HG03175 (cell line): ENCODE measurements around the gene SDHC.

Source experiments
- ATAC-seq: cut with Tn5 transposase; IDR thresholded peaks from one replicate; pipeline ENCODE4 v1.9.1; 2021; ENCODE audit warnings: mild to moderate bottlenecking, moderate library complexity; ENCODE audit not compliant: unreplicated experiment

SDHC gene, protein sequence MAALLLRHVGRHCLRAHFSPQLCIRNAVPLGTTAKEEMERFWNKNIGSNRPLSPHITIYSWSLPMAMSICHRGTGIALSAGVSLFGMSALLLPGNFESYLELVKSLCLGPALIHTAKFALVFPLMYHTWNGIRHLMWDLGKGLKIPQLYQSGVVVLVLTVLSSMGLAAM

DNA sequence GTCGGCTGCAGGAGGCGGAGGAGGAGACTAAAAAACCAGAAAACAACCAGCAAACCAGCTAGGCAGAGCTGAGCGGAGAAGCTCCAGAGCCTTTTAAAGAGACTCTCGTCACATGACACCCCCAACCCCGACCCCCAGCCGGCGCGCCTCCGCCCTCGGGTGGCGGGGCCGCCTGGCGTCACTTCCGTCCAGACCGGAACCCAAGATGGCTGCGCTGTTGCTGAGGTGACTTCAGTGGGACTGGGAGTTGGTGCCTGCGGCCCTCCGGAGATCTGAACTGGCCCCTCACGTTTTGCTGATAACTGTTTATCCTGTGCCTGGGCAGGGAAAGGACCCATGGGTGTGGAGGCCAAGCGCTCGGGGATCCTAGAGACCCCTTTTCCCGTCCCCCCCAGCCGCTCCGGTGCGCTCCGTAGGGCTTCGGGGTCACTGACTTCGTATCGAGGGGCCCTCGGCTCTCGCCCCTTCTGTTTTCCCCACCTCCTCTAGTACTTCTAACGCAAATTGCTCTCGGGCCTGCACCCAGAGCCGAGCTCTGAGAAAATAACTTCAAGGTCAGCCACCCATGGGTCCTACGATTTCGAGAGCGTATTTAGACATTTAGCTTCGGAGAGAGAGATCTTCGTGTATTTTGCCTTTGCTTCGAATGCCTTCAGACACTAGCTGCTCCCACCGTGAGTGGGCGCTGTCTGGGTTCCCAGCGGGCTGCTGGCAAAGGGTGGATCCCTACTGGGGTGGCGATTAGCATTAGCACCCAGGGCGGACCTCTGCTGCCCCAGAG, at the start of gene SDHC:
Gene SDHC, plus strand, starts transcription at position 181 of the 781 bp plus-strand sequence. Its CDS starts 25 bp downstream, at position 206.
- ATAC-seq: peak; percentile 98

DNA sequence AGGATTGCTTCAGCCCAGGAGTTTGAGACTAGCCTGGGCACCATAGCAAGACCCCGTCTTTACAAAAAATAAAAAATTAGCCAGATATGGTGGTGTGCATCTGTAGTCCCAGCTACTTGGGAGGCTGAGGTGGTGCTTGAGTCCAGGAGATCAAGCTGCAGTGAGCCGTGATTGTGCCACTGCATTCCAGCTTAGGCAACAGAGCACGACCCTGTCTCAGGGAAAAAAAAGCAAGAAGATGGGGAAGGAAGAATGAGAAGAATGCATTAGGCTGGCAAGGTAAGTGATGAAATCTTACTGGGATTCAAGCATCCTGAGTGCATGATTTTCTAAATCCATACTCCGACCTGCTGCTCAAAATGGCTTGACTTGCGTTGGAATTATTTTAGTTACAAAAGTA, 48.9 kb upstream of the SDHC start:
- no peak for ATAC-seq

DNA sequence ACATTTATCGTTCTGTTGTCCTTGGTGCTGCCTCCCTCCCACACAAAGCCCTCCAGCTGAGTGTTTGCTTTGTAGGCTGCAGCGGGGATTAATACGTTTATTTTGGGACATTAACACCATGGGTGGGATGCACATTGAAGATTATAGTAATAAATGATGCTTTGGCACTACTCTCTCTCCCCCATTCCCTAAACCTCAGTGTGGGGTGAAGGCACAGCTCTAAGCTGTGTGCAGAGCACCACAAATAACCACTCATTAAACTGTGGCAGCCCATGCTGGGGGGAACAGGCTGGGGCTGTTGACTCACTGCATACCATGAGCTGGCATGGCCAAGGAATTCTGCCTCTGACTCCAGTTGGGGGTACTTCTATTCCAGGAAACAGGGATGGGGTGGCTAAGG, 48.0 kb upstream of the SDHC start:
- ATAC-seq: no peak

DNA sequence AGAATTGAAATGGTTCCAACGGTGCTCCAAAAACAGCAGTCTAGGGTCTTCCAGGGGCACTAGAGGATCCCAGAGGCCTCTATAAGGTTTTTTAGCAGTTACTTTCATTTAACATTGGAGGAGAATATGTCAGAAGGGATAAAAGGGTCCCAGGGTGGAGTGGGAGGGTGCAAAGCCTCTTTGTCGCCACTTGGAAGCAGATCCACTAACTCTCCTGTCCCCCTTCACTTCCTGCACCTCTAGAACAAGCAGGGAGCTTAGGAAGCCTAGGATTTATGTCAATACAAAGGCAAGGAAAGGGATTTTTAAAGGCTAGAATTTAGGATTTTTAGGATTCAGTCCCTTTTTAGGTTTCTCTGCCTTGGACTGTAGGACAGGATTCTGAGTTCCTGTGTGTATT, 47.3 kb upstream of the SDHC start:
- ATAC-seq: no peak

DNA sequence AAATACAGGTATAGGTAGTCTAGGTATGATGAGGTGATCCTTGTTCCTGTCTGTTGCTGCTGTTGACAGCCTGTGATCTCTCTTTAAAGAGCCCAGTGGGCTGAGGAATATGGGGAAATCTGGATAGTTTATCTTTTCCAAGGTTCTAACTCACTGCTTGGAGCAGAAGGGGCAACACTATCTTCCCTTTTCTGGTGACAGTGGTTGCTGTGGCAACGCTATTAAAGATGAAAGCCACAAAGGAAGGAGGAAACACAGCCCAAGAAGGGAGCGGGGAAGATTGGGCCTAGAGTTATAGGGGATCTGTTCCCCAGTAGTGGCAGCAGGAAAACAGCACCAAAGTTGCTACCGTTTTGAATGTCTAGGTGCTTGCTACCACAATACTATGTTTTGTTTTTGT, 46.9 kb upstream of the SDHC start:
- no peak for ATAC-seq

DNA sequence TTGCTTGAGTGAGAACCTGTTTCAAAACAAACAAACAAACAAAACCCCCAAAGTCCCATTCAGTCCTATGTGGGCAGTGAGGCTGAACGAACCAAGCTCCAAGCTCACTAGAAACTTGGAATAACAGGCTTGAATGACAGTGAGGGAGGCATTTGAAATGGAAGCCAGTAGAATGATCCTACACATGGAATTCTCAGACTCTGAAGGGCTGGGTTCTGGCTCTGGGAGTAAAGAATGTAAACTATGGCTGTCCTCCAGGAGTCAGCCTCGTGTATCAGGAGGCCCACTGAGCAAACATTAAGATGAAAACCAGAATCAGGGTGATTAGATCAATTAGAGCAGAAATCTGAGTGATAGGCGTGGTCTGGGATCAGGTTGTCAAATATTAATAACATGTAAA, 40.8 kb upstream of the SDHC start:
- no peak for ATAC-seq

DNA sequence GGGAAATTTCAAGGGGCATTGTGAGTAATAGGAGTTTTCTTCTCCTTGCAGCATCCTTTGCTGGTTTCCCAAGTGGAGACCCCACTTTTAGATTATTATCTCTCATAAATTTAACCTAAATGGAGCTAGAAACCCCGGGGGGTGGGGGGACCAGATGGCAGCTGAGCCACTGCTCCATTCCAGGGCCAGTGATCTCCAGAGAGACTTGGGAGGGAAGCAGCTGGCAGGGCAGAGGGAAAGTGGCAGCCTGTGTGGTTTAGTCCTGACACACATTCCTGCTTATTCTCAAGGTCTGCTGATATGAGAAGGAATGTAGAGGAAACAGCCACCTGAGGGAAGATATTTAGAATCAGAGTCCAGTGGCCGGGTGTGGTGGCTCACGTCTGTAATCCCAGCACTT, 39.3 kb upstream of the SDHC start:
- ATAC-seq: no peak

DNA sequence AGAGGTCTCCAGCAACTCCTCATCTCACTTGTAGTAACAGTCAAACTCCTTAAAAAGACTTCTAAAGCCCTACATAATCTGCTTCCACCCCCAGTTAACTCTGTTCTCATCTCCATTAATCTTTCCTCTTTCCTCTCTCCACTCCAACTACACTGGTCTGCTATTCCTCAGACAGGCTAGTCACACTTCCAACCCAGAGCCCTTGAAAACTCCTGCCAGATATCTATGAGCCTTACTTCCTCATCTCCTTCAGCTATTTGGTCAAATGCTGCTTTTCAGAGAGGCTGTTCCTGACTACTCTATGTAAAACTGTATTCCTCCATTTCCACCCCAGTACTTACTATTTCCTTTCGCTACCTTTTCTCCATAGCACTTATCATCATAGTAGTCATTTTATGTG, 31.2 kb upstream of the SDHC start:
- ATAC-seq: no peak

DNA sequence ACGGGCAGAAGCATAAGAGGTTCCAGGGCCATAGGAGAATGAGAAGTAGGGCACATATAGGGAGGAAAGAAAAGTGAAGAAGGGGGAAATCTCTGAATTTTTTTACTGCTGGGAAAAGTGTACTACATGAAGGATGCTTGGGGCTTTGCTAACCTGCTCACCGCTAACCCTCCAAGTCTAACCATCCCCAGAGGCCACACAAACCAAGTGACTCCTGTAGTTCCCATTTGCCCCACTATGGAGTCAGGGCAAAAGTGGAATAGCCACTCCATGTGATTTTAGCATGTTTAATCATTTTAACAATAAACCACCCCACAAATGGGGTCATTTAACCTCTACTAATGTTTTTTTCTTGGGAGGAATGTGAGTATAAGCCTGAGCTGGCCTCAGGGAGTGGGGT, 29.1 kb upstream of the SDHC start:
- no peak for ATAC-seq

DNA sequence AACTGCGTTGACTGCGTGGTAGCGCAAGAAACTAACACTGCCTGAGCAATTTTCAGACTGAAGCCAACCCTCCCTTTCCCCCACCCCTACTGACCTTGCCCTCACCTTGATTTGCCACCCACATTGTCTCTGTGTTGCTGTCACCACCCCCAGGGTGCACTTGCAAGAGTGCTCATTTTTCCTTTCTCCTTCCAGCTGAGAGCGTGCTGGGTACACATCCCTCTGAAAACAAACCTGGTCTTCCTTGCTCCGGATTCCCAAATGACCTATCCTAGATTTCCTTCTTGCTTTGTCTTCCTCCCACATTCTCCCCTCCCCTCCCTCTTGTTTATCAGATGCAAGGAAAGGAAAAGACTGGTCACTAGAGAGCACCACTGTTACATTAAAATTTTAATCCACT, 28.7 kb upstream of the SDHC start:
- no peak for ATAC-seq

DNA sequence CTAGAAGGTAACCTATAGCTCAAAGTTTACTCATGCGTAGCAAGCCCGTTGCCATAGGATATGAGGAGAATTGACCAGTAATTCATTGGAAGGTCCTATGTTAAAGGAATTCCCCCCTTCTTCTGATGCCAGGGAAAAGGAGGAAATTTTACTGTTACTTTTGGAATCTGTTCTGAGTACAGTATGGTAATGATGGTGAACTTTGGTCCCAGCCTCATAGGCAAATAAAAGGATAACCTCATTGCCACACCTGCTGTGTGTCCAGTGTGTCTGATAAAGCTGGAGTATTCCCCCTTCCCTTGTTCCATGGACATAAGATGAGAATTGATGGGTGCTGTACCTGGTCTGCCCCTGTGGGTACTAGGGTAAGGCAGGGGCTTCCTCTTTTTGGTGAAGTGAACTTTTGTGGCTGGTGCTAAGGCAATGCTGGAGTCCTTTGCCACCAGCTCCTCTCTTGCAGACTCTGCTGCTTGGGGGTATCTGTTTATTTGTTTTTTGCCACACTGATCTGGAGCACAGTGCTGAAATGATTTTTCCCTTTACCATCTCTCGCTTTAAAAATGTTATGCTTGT, 26.6 kb upstream of the SDHC start:
- ATAC-seq: no peak

DNA sequence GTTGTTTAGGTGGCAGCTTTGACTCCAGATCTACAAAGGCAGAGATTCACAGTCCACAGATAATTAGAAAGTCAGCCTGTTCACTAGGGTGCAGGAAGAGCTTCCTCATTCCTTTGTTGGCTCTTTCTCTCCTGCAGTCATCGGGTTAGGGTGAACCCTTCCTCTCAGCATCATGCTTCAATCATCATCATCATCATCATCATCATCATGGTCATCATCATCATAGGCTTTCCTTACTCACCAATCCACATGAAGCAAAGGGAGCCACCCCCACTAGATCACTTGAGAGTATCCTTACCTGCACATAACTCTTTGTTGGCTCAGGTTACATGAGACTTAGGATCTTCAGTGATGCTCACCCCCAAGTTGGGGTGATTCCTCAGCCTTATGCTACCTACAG, 23.4 kb upstream of the SDHC start:
- ATAC-seq: no peak

DNA sequence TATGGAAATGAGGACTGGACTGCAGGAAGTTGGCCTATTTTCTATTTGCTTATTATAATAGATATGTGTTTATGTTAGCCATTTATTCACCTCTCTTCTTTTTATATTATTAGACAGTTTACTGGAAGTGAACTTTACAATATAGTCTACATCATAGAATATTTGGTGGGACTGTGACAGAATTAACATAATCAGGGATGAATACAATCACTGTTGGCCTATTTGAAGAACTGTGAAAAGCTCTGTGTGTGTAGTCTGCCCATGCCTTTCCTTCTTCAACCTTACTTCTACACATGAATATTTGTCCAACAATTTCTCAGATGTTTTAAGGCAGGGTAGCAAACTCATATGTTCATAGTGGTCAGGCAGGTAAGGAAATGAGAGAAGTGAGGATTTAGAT, 16.8 kb upstream of the SDHC start:
- no peak for ATAC-seq

DNA sequence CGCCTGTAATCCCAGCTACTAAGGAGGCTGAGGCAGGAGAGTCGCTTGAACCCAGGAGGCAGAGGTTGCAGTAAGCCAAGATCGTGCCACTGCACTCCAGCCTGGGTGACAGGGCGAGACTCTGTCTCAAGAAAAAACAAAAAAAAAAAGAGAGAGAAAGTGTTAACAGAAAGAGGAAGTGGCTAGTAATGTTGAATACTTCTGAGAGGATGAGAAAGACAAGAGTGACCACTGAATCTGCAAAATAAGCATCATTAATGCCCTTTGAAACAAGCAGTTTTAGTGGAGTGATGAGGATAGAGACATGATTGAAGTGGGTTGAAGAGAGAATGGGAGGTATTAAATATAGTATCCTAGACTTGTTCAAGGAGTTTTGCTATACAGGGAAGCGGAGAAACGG, 16.1 kb upstream of the SDHC start:
- peak; percentile 62 for ATAC-seq

DNA sequence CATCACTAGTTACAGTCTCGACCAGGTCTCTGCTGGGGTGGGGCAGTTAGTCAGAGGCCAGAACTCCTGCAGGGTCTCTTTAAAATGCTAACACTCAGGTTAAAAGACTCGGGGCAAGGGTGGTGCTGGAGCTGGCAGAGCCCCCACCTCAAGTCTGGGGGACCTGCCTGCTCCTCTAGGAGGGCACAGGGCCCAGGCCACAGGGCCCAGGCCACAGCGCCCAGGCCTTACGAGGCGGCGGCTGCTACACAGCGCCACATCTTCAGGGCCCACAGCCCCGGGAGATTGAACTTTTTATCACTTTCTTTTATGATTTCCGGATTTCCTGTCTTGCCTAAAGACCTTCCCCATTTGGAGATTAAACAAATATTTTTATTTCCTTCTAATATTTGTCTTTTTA, 14.8 kb upstream of the SDHC start:
- no peak for ATAC-seq

DNA sequence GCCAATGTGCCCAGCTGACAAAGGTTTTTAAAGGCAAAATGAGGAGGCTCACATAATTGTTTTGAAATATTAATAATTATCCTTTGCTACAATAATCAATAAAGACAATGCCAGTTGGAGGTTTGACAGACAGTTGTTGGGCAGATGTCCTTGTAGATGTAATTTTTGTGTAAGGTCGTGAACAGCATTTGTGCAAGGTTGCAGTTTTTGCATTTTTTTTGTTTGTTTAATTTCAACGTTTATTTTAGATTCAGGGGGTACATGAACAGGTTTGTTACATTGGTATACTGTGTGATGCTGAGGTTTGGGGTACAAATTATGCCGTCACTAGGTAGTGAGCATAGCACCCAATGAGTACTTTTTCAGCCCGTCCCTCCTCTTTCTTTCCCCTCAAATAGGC, 13.7 kb upstream of the SDHC start:
- ATAC-seq: no peak

DNA sequence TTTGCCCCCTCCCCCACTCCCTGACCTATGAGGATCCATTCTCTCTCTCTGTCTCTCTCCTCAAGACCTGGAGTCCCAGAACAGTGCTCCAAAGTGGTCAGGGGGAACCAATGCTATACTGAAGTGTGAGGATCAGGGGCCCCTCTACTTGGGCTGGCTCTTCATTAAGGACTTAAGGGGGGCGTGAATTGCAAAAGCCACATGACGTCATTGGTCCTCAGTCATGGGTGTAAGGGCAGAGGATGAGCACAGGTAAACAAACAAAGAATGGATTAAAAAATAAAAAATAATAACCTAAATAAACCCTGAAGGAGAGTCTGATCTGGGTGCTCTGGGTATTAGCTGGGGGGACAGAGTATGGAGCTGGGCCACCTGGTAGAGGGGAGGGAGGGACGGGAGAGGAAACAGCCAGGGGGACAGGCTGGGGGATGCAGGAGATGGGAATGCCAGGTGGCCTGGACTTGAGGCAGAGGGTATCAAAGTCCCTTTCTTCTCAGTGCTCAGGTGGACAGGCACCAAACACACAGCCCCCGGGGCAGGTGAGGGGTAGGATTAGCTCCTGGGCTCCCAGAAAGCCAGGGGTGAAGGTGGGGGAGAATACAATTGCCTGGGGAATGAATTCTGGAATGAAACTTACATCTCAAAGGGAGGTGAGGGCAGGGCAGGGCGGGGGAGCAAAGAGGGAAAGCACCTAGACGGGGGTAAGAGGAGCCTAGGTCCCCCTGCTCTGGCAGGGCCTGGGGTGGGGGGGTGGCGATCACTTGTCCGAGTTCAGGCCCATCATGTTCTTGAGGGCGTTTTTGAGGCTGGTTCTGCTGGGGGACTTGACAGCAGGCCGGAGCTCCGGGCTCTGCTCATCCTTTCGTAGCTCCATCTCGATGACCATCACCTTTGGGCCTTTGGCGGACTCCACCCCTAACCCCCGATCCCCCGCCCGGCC, 9.0 kb upstream of the SDHC start:
- no peak for ATAC-seq

DNA sequence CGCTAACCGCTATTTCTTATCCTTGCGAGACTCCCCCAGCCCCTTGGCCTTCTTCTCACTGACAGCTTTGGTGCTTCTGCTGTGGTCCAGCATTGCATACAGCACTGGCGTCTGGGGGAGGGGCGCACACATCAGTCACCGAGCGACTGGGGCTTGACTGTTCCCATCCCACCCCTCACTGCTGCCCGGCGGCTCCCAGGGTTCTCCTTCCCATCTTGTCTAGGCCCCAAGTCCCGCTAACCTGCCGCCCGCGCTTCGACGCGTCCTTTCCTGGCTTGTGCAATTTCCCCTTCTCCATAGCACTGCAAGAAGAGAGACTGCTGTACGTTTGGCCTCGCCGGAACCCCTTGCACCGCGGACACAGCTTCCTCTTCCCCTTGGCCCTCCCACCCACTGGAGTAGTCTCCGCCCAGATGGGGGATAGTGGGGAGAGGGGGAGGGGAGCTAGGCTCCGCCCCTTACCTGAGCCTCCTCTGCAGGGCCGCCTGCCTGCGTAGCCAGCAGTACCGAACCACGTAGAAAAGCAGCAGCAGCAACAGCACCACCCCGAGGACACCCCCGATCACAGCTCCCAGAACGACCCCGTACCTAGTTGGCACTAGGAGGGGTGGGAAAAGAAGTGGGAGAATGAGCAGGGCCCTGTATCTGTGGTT, 8.2 kb upstream of the SDHC start:
- ATAC-seq: peak; percentile 75

DNA sequence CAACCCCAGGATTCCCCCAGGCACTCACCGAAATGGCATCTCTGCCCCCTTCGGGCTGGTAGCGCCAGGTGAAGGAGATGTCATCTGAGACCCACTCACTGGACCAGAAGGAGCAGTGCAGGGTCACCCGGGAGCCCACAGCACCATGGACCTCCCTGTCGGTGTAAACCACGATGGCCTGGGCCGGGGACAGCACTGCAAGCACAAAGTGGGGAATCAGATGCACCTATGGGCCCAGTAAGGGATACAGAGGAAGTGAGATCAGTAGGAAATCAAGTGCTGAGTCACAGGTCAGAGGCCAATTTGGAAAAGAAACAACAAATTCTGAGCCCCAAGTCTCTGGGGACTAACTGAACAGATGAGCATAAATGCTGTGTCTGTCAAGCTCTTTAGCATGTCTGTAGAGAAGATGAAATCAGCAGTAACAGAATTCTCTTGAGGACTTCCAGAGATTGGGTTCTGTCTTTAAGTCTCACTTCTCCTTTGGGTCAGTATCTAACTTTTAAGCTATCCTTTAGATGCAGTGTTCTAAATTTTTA, 6.9 kb upstream of the SDHC start:
- no peak for ATAC-seq

DNA sequence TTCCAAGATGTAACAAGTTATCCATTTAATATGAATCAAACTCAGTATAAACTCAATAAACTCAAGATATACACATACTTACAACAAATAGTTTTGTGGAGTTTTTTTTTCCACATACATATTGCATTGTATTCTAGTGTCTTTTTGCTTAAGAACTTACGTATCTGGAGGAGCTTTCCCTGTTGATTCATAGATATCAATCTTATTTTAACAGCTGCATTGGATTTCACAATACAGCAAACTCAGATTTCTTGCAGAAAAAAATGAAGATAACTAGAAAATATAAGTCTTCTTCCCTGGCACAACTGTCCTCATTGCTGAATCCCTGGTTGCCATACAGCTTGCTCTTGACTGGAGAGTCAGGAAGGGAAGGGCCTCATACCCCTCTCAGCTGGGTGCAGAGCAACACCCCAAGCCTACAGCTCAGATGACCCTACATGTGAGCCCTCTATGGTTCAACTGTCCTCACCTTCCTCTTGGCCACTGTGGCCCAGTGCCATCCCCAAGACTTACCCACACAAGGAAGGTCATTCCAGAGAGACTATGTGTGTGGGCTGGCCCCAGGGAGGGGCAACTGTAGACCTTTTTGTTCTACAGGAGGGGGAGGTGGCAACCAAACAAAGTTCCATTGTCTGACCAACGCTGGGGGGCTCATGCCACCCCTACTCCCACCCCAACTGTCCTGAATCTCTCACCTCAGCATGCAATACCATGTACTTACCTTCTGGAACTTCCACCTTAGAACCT, 6.1 kb upstream of the SDHC start:
- ATAC-seq: no peak
